DLD1 (cell line): ENCODE measurements around the gene NKX1-2.

ENCODE experiments used
- in situ Hi-C: cut with HindIII; loops from 2 replicates; pipeline ENCODE4 v1.10.0; 2017; ENCODE audit warnings: low sequenced_read_pairs

The NKX1-2 gene

GRCh38 chr10:124476043-124476725, 26.3 kb upstream of the NKX1-2 start:
- in situ Hi-C loops, result no loop called here

GRCh38 chr10:124474514-124475070, 24.8 kb upstream of the NKX1-2 start:
- in situ Hi-C loops, result no loop called here

- in situ Hi-C loops, result no loop called here
Observed at GRCh38 chr10:124473070-124473469, 23.2 kb upstream of the NKX1-2 start.

- in situ Hi-C loops, result no loop called here
Observed at GRCh38 chr10:124472071-124472470, 22.2 kb upstream of the NKX1-2 start.

- in situ Hi-C loops, result no loop called here
Observed at GRCh38 chr10:124470544-124471434, 21.0 kb upstream of the NKX1-2 start.

DNA sequence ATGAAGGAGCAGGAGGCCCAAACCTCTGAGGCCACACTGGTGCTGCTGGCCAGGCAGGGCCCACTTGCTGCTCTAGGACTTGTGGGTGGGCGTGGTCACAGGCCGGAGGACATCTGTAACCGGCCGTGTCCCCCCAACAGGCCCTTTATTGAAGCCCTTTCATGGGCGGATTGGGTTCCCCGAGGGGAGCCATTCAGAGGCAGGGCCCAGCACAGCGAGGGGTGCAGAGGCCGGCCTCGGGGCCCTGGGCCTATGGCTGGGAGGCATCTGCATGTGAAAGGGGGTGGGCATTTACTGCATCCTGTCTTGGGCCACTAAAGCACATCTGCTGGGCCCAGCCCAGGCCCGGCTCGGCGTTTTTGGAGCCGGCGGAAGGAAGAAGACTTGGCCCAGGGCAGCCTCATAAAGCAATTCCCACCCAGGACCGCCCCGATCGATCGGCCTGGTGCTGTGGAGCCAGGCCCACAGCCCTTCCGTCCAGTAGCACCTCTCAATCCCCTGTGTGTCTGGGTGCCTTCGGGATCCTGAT, 20.2 kb upstream of the NKX1-2 start:
- in situ Hi-C loops, result no loop called here

- in situ Hi-C loops, result no loop called here
Observed at GRCh38 chr10:124468624-124469023, 18.8 kb upstream of the NKX1-2 start.

DNA sequence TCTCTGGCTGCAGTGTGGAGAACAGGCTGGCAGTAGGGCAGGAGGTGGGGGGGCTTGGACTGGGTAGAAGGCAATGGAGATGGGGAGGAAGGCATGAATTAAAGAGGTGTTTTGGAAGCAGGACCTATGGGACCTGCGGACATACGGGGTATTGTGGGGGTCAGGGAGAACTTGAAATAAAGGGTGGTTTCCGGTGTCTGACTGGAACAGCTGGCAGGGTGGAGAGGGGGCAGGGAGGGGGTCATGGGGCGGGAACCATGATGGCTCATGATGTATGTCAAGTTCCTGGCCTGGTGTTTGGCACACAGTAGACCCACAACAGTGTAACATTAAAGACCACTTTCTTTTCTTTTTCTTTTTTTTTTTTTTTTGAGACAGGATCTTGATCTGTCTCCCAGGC, 17.3 kb upstream of the NKX1-2 start:
- in situ Hi-C loops, result no loop called here

DNA sequence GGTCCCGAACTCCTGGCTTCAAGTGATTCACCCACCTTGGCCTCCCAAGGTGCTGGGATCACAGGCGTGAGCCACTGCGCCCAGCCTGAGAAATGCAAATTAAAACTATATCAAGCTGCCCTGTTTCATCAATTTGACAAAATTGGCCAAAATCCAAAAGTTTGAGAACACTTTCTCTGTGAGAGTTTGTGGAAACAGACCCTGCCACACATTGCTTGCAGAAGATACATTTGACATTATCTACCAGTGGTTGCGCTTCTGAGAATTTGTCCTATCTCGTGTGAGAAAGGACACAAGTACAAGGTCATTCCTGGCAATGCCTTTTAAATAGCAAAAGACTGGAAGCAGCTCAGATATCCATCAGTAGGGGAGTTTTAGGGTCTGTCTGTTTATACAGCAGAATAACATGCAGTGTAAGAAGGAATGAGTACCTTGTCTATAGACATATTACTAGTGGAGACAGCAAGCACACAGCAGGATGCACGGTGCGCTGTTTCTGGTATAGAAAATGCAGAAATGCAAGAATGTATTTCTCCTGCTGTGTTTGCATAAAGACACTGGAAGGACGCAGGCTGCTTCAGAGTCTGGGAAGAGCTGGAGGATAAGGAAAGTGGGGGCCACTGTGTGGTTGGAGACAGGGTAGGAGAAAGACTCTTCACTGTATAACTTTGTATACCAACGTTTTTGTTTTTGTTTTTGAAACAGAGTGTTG, 16.1 kb upstream of the NKX1-2 start:
- in situ Hi-C loops, result no loop called here

DNA sequence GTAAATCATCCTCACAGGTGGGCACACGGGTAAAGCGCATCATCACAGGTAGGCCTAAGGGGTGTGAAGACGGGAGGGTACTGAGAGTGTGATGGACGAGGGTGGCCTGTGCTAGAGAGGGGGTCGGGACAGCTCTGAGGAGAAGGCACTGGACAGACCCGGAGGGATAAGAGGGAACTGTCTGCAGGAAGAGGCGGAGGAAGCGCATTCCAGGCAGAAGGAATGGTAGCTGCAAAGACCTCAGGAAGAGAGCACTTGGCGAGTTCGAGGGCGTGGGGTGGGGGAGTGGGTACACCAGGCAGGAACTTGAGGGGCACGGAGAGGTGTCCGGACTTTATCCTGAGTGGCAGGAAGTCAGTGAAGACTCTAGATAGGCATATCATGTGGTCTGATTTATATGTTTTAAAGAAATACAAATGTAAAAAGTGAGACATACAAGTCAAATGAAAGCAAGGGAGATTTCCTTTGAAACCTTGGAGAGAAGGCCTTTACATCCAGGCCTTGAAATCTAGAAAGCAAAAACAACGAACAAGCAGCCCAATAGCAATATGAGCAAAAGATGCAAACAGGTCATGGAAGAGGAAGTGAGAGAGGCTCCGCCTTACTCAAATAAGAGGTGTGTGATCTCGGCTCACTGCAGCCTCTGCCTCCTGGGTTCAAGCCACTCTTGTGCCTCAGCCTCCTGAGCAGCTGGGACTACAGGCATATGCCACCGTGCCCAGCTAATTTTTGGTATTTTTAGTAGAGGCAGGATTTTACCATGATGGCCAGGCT, 15.4 kb upstream of the NKX1-2 start:
- in situ Hi-C loops, result no loop called here

- in situ Hi-C loops, result no loop called here
Observed at GRCh38 chr10:124464028-124464965, 14.5 kb upstream of the NKX1-2 start.

- in situ Hi-C loops, result no loop called here
Observed at GRCh38 chr10:124462348-124462695, 12.5 kb upstream of the NKX1-2 start.

GRCh38 chr10:124461642-124462347, 12.0 kb upstream of the NKX1-2 start, which contains the start of gene LHPP:
Gene LHPP (plus strand): TSS chr10:124461823. CDS start chr10:124461863, 40 bp downstream.
- in situ Hi-C loops, result no loop called here

- in situ Hi-C loops, result no loop called here
Observed at GRCh38 chr10:124460144-124460543, 10.3 kb upstream of the NKX1-2 start.

DNA sequence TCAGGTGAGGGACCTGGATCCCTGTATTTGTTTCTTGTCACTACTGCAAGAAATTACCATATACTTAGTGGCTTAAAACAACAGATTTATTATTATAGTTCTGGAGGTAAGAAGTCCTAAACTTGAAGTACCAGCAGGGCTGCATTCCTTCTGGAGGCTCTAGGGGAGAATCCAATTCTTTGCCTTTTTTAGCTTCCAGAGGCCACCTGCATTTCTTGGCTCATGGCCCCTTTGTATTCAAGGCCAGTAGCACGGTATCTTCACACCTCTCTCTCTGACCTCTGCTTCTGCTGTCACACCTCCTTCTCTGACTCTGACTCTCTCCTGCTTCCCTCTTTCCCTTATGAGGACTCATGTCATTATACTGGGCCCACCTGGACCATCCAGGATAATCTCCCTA, 9.6 kb upstream of the NKX1-2 start:
- in situ Hi-C loops, result no loop called here

DNA sequence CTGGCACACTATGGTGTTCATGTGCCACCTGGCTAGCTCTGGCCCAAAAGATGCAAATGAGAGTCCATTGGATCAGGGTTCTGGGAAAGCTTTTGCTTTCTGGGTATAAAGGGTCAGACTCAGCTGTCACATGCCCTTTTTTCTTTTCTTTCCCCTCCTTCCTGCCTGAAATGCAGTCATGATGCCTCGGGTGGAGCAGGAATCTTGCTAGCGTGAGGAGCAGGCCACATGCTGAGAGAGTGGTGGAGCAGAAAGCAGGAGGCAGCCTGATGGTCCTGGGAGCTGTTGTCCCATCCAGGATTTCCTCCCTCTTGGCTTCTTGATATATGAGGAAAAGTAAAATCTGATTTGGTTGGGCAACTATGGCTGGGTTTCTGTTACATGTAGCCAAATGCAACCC, 9.1 kb upstream of the NKX1-2 start:
- in situ Hi-C loops, result no loop called here

- in situ Hi-C loops, result no loop called here
Observed at GRCh38 chr10:124458473-124458872, 8.6 kb upstream of the NKX1-2 start.

- in situ Hi-C loops, result no loop called here
Observed at GRCh38 chr10:124455441-124455840, 5.6 kb upstream of the NKX1-2 start.
